K562 (cell line): Measurements from ENCODE around the gene PPP6R1. TPM values are rescaled to one million over a fixed set of nuclear protein-coding genes. Genes with fewer than 3 reads are reported as not detected.

Source experiments
- ATAC-seq: fragments of 200-7000 bp; cut with Tn5 transposase; 3 replicates; pipeline ENCODE4 v1.9.1; 2020; ENCODE audit warnings: moderate library complexity
- BruUV-seq: library from RNA; stranded (reverse); fragments of 400-500 nt; replicated peaks from 2 replicates; lab custom pipeline; 2021; lab: Mats Ljungman, UMichigan
- CTCF ChIA-PET: fragments of 300-600 bp; formaldehyde crosslinking; extraction: SDS; loops from one replicate; lab custom pipeline; 2021; ENCODE audit warnings: low intra/inter-chr PET ratio; lab: Yijun Ruan, JAX
- POLR2A ChIA-PET: fragments of 300-600, 350-650 bp; sonication (Branson Sonifier 250); formaldehyde crosslinking; extraction: SDS; loops from one replicate; lab custom pipeline; 2021; ENCODE audit warnings: antibody characterized with exemption, inconsistent platforms; lab: Yijun Ruan, JAX
- DNase-seq, 4 experiments: peaks; one replicate each; pipeline versions ENCODE4 v3.0.0 to v3.0.0-alpha.2; 2011 to 2018; ENCODE audit warnings: low spot score in 3 of 4, mixed read lengths in 3 of 4; ENCODE audit errors: extremely low read depth in 1 of 4
- FAIRE-seq: peaks from 2 replicates; lab custom pipeline; 2011; peaks lifted over from hg19 to GRCh38; lab: Jason Lieb, UNC
- H2AFZ ChIP-seq: 2 replicates; pipeline ENCODE4 v1.6.0; 2011; ENCODE audit warnings: low read depth, low read length, control low read depth, inconsistent platforms
- H3K27ac ChIP-seq: fragments of 200-600 bp; 3 replicates; pipeline ENCODE4 v1.8.0; 2011; ENCODE audit warnings: low read depth, mild to moderate bottlenecking, control low read depth, inconsistent platforms, low read length, moderate library complexity, mixed read lengths; ENCODE audit errors: extremely low read depth
- H3K27me3 ChIP-seq, 2 experiments: fragments of 300-600 bp in 1 of 2; 2 replicates in 1 of 2; 3 replicates in 1 of 2; pipeline versions ENCODE4 v1.6.0 to v1.8.0; 2011; ENCODE audit warnings: inconsistent platforms in 2 of 2, low read length in 2 of 2, mild to moderate bottlenecking in 1 of 2, mixed read lengths in 1 of 2, moderate library complexity in 1 of 2; ENCODE audit not compliant: control insufficient read depth in 2 of 2, insufficient read depth in 2 of 2
- H3K36me3 ChIP-seq: fragments of 300-600 bp; 3 replicates; pipeline ENCODE4 v1.8.0; 2011; ENCODE audit warnings: mild to moderate bottlenecking, low read length, inconsistent platforms; ENCODE audit not compliant: control insufficient read depth, insufficient read depth
- H3K4me1 ChIP-seq, 2 experiments: fragments of 200-600 bp in 1 of 2; replicated peaks in 1 of 2; 2 replicates in 1 of 2; 3 replicates in 1 of 2; pipeline versions ENCODE4 v1.5.1 to v1.8.0; 2011; ENCODE audit warnings: inconsistent platforms in 2 of 2, low read length in 2 of 2, mild to moderate bottlenecking in 1 of 2, mixed read lengths in 1 of 2, moderate library complexity in 1 of 2; ENCODE audit not compliant: control insufficient read depth in 2 of 2, insufficient read depth in 2 of 2
- H3K4me2 ChIP-seq: 2 replicates; pipeline ENCODE4 v1.6.1; 2011; ENCODE audit warnings: low read length, control low read depth, inconsistent platforms, mixed read lengths; ENCODE audit not compliant: insufficient read depth
- H3K4me3 ChIP-seq: fragments of 200-600 bp; sonication (generic), shearing (Covaris generic); 2 replicates; pipeline ENCODE4 v1.5.1; 2016; ENCODE audit warnings: control low read depth, inconsistent platforms
- H3K79me2 ChIP-seq: fragments of 200-600 bp; 3 replicates; pipeline ENCODE4 v1.8.0; 2011; ENCODE audit warnings: low read length, inconsistent platforms; ENCODE audit not compliant: control insufficient read depth, insufficient read depth
- H3K9ac ChIP-seq, 2 experiments: 2 replicates each; pipeline versions ENCODE4 v1.6.0 to v1.6.1; 2011; ENCODE audit warnings: low read depth in 2 of 2, low read length in 2 of 2, control low read depth in 1 of 2, inconsistent platforms in 1 of 2, mild to moderate bottlenecking in 1 of 2, mixed read lengths in 1 of 2; ENCODE audit not compliant: insufficient read depth in 1 of 2
- H3K9me1 ChIP-seq: one replicate; pipeline ENCODE4 v1.6.0; 2011; ENCODE audit warnings: inconsistent platforms, mild to moderate bottlenecking, low read length, moderate library complexity; ENCODE audit not compliant: control insufficient read depth, insufficient read depth
- H3K9me3 ChIP-seq: replicated peaks from 2 replicates; pipeline ENCODE4 v1.5.1; 2011; ENCODE audit warnings: low read depth, low read length, inconsistent platforms; ENCODE audit not compliant: control insufficient read depth, insufficient read depth
- H4K20me1 ChIP-seq: replicated peaks from 2 replicates; pipeline ENCODE4 v1.6.1; 2011; ENCODE audit warnings: low read length, inconsistent platforms, mixed read lengths; ENCODE audit not compliant: control insufficient read depth, insufficient read depth
- ATF1 ChIP-seq, 2 experiments: fragments of 450-650 bp in 1 of 2; IDR thresholded peaks; 2 replicates each; pipeline ENCODE4 v1.6.1; 2016; ENCODE audit warnings: missing compliant biosample characterization in 1 of 2, missing genetic modification characterization in 1 of 2
- BHLHE40 ChIP-seq: IDR thresholded peaks from 2 replicates; pipeline ENCODE4 v1.6.1; 2011; ENCODE audit warnings: low read length, improper control_type of control experiment
- DMBX1 ChIP-seq: fragments of 250-450 bp; sonication (Bioruptor Pico); IDR thresholded peaks from 2 replicates; pipeline ENCODE4 v1.8.0; 2022; ENCODE audit warnings: inconsistent platforms, mild to moderate bottlenecking, moderate library complexity, borderline replicate concordance
- JUND ChIP-seq, 2 experiments: IDR thresholded peaks; 2 replicates in 1 of 2; 3 replicates in 1 of 2; pipeline ENCODE4 v1.6.1; 2011; ENCODE audit warnings: borderline replicate concordance in 2 of 2, low read depth in 2 of 2, low read length in 2 of 2, improper control_type of control experiment in 1 of 2, missing biosample characterization in 1 of 2, missing genetic modification characterization in 1 of 2, missing genetic modification reagents in 1 of 2
- PBX2 ChIP-seq, 2 experiments: IDR thresholded peaks in 1 of 2; conservative IDR thresholded peaks in 1 of 2; 2 replicates each; pipeline ENCODE4 v1.6.1; 2016; ENCODE audit warnings: low read depth in 2 of 2, mild to moderate bottlenecking in 1 of 2, missing compliant biosample characterization in 1 of 2, missing genetic modification characterization in 1 of 2, moderate library complexity in 1 of 2
- PRMT5 ChIP-seq: sonication (generic); formaldehyde crosslinking; IDR thresholded peaks from 2 replicates; pipeline ENCODE4 v1.5.0; 2020; ENCODE audit warnings: missing genetic modification reagents
- SMAD1 ChIP-seq: fragments of 150-350 bp; IDR thresholded peaks from 2 replicates; pipeline ENCODE4 v1.6.1; 2014; ENCODE audit warnings: low read length, low read depth; ENCODE audit not compliant: partially characterized antibody
- ZNF57 ChIP-seq: fragments of 450-650 bp; formaldehyde crosslinking; IDR thresholded peaks from 2 replicates; pipeline ENCODE4 v1.4.0; 2020; ENCODE audit warnings: mild to moderate bottlenecking, moderate library complexity
- ZNF583 ChIP-seq: fragments of 250-450 bp; sonication (Bioruptor Pico); IDR thresholded peaks from 2 replicates; pipeline ENCODE4 v1.4.0; 2020
- ZNF592 ChIP-seq: fragments of 450-650 bp; IDR thresholded peaks from 2 replicates; pipeline ENCODE4 v1.6.1; 2017; ENCODE audit warnings: antibody characterized with exemption, mild to moderate bottlenecking
- ZNF76 ChIP-seq: fragments of 250-450 bp; sonication (Bioruptor Pico); IDR thresholded peaks from 2 replicates; pipeline ENCODE4 v1.4.0; 2020; ENCODE audit warnings: mild to moderate bottlenecking, moderate library complexity, borderline replicate concordance
- WGBS: fragments of 100-300 bp; shearing (Covaris generic); methylation state at CpG from one replicate; pipeline ENCODE4 v1.1.6; 2016; ENCODE audit warnings: low coverage, mixed read lengths; ENCODE audit not compliant: insufficient coverage; ENCODE audit errors: missing lambda C conversion rate; 5-methylcytosine and 5-hydroxymethylcytosine counted together
- in situ Hi-C: fragments of 300-500 bp; cut with MboI; formaldehyde crosslinking; loops from 4 replicates; pipeline ENCODE4 v1.15.0; 2018; ENCODE audit warnings: inconsistent platforms, mixed read lengths
- intact Hi-C: fragments of 100-400 bp; cut with micrococcal nuclease; formaldehyde crosslinking; loops from 2 replicates; pipeline ENCODE4 v1.14.2; 2022
- polyA plus RNA-seq, 8 experiments: library from polyadenylated mRNA; depleted of rRNA in 4 of 8; stranded (reverse) in 5 of 8; unstranded in 3 of 8; fragments of >200 nt; fragmentation: Nextera tagmentation in 2 of 8; fragmentation: Illumina TruSeq in 1 of 8; extraction: Ambion mirVana in 2 of 8; extraction: Trizol in 1 of 8; gene quantifications; 2 replicates each; pipeline versions ENCODE4 v1.2.1 to v1.2.3, GENCODE V29; 2011 to 2014; ENCODE audit warnings: inconsistent platforms in 1 of 8, missing spikeins in 1 of 8
- total RNA-seq, 7 experiments: library from RNA; depleted of rRNA in 6 of 7; stranded (reverse); fragments of >200 nt in 6 of 7; fragmentation: Illumina TruSeq in 2 of 7; extraction: Trizol in 2 of 7; gene quantifications; 2 replicates each; pipeline versions ENCODE4 v1.2.1 to v1.2.3, GENCODE V29; 2011 to 2021; ENCODE audit warnings: low replicate concordance in 1 of 7

PPP6R1 gene
- total and polyA plus RNA-seq, 9 of the 15 experiments (the other 6 are each of a cell fraction or from before 2014, with no cell fraction given), result 0.48 to 135 (median 37.2) TPM

GRCh38 chr19:55300886-55301458, 42.2 kb upstream of the PPP6R1 start:
- 44% methylated on average over 15 of the region's 15 CpGs for WGBS
- Histone ChIP-seq H3K27me3 (no peaks in the 10 kb centered on the region), H3K27ac (no peak overlapping the region), H3K79me2 (no peaks in the 10 kb centered on the region), H2AFZ (peak overlapping the region; percentile 94), H3K9me3 (no peaks in the 10 kb centered on the region; the same call in 1 of the 2 replicates), H3K9me1 (no peaks in the 10 kb centered on the region), H3K9ac (peak overlapping the region; percentile 51 to 88), H3K4me3 (no peak overlapping the region), H4K20me1 (no peaks in the 10 kb centered on the region), H3K36me3 (no peaks in the 10 kb centered on the region), H3K4me2 (peak overlapping the region; percentile 81; the same call in 1 of the 2 replicates), H3K4me1 (peaks cover 18 to 60% of the 10 kb centered on the region in 2 experiments; a peak in 4 of 5 replicates)
- POLR2A ChIA-PET, result interaction anchor here (0.6 to 2.0 kb wide), 10 partner anchors 14 to 224 kb away, joined by 3 to 11 read pairs (median 3); partner anchors contain the start of genes PPP6R1 and UBE2S
- no TSS peak for BruUV-seq
- intact Hi-C loops, result loop anchor here (5.0 kb wide), 2 partner anchors 36 to 86 kb away; partner anchors contain the start of genes KMT5C and RPL28
- CTCF ChIA-PET, result no interaction called here
- DNase-seq (peak in 1 of 4 experiments; percentile 42), FAIRE-seq (no peak), ATAC-seq (no peak)
- in situ Hi-C loops, result no loop called here
- TF ChIP-seq ATF1 (CRISPR knock-in tag; IDR thresholded peaks at IDR 0.05) (no peak), ATF1 (tag; IDR thresholded peaks at IDR 0.05) (peak; percentile 20; the same call in 1 of the 2 replicates), ZNF583 (CRISPR knock-in tag) (0 out of 2 replicates have a peak, but pooled peaks have one; percentile 77), DMBX1 (0 out of 2 replicates have a peak, but pooled peaks have one; percentile 30), PRMT5 (CRISPR knock-in tag) (no peak), PBX2 (CRISPR knock-in tag; IDR thresholded peaks at IDR 0.05; ENCODE audit: low read depth) (no peak), PBX2 (tag; conservative IDR thresholded peaks at IDR 0.05; ENCODE audit: low read depth) (0 out of 2 replicates have a peak, but pooled peaks have one; percentile 18), SMAD1 (no peak), ZNF57 (no peak), ZNF592 (0 out of 2 replicates have a peak, but pooled peaks have one; percentile 10), BHLHE40 (peak; percentile 15; the same call in 1 of the 2 replicates), ZNF76 (CRISPR knock-in tag) (0 out of 2 replicates have a peak, but pooled peaks have one; percentile 40), JUND (IDR thresholded peaks at IDR 0.05; ENCODE audit: borderline replicate concordance, low read depth, low read length) (0 out of 2 replicates have a peak, but pooled peaks have one; percentile 16), JUND (tag; IDR thresholded peaks at IDR 0.05; ENCODE audit: borderline replicate concordance, low read depth, low read length) (no peak)
